Right forelimb (tissue), 1 donor: ENCODE results near the gene SRPK2.
"Not testable (repeated sequence)": the region's sequence is repeated elsewhere in the genome, so short reads cannot be mapped to it uniquely, and the experiment has no call there.

Experiments
- DNase-seq: peaks from one replicate; pipeline ENCODE4 v3.0.0-alpha.2; 2018

The SRPK2 gene

DNA sequence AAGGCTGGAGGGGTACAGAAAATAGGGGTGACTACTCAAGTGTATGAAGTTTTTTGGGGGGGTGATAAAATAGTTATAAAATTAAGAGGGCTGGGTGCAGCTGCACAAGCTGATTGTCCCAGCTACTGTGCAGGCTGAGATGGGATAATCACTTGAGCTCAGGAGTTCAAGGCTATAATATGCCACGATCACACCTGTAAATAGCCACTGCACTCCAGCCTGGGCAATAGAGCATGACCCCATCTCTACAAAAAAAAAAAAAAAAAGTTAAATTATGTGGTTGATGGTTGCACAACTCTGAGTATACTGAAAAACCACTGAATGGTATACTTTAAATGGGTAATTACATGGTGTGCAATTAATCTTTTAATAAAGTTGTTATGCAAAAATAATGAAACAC is 172.9 kb downstream of the SRPK2 start:
- DNase-seq = no peak

DNA sequence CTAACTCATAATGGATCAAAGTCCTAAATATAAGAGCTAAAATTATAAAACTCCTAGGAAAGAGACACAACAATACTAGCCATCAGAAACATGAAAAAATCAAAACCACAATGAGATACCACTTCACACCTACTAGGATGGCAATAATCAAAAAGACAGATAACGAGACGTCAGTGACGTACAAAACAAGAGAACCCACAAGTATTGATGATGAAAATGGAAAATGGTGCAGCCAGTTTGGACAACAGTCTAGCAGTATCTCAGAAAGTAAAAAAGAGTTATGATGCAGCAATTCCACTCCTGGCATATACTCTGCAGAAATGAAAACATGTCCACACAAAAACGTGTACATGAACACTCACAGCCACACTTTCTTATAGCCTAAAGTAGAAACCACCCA is 173.5 kb downstream of the SRPK2 start:
- DNase-seq = no peak

DNA sequence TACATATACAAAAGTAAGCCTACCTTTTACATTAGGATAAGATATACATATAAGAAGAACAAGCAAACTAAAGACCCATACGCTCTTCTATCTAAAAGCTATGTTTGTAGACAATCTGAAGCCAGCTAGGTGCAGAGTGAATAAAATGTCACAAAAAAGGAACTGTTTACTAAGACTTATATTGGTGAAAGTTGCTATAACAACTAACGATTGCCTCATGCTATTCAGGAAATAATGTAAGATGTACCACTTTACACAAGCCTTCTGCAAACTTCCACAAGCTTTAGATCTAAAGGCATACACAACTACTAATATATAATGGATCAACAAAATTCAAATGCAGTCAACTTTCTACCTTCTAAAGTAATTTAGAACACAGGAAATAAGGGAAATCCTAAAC is 175.1 kb downstream of the SRPK2 start:
- DNase-seq = no peak

- DNase-seq = no peak
Measured at GRCh38 chr7:105212212-105212611, 176.5 kb downstream of the SRPK2 start.

DNA sequence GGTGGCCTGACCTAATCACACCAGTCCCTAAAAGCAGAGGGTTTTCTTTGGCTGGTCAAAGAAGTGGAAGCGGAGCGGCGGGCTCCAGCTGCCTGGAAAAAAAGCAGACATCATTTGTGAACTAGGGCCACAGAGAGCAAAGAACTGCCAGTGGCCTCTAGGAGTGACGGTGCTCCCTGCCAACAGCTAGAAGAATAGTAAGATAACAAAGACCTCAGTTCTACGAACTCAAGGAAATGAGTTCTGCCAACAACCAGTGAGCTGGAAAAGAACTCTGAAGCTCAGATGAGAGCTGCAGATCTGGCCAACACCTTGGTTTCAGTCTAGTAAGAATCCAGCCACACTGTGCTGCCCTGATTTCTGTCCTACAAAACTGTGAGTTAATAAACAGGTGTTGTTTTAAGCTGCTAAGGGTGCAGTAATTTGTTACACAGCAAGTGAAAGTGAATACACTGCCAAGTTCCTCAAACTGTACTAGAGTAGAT is 178.0 kb downstream of the SRPK2 start:
- no peak for DNase-seq

DNA sequence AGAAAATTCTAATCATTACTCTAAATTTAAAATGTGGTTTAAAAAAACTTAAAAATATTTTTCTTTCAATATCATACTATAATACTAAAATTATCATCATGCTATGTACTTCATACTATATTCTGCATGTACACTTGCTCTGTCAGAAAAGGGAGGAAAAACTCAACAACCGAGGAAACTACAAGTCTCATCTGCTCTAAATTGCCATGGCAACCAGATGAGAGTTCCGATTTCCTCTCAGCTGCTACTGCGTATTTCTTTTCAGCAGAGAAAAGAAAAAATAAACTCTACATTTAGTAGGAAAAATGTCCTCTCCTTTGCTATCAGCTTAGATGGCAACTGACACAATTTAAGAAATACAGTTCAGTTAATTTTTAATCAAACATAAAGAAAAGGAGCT is 178.9 kb downstream of the SRPK2 start:
- no peak for DNase-seq

GRCh38 chr7:105209433-105209832 is 179.3 kb downstream of the SRPK2 start:
- DNase-seq = no peak

GRCh38 chr7:105206985-105207384 is 181.7 kb downstream of the SRPK2 start:
- DNase-seq = no peak

- no peak for DNase-seq
Measured at GRCh38 chr7:105205592-105206237, 183.0 kb downstream of the SRPK2 start.

- no peak for DNase-seq
Measured at GRCh38 chr7:105204953-105205352, 183.8 kb downstream of the SRPK2 start.

DNA sequence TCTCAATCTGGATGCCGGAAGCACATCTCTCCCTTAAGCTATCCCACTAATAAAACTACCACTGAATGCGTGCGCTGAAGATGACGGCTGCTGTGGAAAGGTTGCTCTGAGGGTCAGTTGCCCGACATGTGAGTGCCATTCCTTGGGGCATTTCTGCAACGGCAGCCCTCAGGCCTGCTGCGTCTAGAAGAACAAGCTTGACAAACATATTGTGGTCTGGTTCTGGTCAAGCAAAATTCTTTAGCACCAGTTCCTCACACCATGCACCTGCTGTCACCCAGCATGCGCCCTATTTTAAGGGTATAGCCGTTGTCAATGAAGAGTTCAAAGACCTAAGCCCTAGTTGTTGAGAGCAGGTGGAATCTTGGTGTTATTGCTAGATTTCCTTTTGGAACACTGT is 184.2 kb downstream of the SRPK2 start:
- DNase-seq = no peak

- no peak for DNase-seq
Measured at GRCh38 chr7:105202616-105203015, 186.1 kb downstream of the SRPK2 start.

DNA sequence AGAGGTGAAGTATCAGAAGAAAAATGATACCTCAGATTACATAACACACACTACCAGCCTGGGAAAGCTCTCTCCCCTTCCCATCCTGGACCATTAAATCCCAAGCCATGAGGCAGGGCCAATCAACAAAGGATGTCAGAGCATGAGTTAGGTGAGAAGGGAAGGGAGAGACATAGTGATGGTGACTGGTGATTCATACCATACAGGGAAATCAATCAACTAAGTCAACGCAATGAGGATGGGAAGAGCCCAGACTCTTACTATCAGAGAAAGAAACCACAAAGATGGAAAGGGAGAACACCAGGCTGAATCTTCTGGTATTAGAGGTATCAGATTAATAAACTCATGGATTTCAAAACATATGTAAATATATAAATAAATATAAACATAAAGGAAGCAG is 189.3 kb downstream of the SRPK2 start:
- no peak for DNase-seq

DNA sequence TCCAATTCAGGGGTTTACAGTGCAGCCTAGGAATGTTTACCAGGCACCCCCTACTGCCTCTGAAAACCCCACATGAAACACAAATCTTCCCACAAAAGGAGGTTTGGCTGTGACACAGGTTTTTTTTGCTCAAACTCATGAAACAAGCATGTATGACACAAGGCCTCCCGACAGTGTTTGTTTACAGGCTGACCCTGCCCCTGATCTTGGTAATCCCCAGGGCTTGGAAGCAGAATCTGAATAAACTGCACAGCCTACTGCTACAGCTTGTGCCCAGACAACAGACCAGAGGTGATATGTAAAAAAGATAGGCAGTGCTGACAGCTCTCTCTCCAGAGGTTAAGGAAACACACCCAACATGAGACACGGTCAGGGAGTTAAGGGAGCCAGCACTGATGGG is 190.5 kb downstream of the SRPK2 start:
- no peak for DNase-seq

- no peak for DNase-seq
Measured at GRCh38 chr7:105196473-105196872, 192.2 kb downstream of the SRPK2 start.

- no peak for DNase-seq
Measured at GRCh38 chr7:105195891-105196290, 192.8 kb downstream of the SRPK2 start.

- DNase-seq = not testable (repeated sequence)
Measured at GRCh38 chr7:105194959-105195358, 193.8 kb downstream of the SRPK2 start.

DNA sequence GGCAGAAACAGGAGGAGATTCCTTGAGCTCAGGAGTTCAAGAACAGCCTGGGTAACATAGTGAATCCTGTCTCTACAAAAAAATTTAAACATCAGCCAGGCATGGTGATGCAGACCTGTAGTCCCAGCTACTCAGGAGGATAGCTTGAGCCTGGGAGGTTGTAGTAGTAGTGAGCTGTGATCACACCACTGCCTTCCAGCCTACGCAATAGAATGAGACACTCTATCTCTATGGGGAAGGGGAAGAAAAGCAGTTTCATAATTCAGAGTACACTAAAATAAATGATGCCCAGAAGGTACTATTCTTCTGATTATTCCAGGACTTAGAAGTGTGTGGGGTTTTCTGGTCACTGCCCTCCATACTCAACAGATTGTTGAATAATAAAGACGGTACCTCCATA is 197.4 kb downstream of the SRPK2 start:
- DNase-seq = no peak

- no peak for DNase-seq
Measured at GRCh38 chr7:105189859-105190492, 198.7 kb downstream of the SRPK2 start.

- no peak for DNase-seq
Measured at GRCh38 chr7:105188201-105188600, 200.5 kb downstream of the SRPK2 start.

- DNase-seq = no peak
Measured at GRCh38 chr7:105187302-105188169, 201.2 kb downstream of the SRPK2 start.

- no peak for DNase-seq
Measured at GRCh38 chr7:105185290-105186010, 203.3 kb downstream of the SRPK2 start.

DNA sequence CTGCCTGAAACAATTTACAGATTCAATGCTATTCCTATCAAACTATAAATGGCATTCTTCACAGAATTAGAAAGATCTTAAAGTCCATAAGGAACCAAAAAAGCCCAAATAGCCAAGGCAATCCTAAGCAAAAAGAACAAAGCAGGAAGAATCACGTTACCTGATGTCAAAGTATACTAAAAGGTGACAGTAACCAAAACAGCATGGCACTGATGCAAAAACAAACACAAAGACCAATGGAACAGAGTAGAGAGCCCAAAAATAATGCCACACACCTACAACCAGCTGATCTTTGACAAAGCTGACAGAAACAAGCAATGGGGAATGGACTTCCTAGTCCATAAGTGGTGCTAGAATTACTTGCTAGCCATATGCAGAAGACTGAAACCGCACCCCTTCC is 208.7 kb downstream of the SRPK2 start:
- DNase-seq = no peak
